GM21576 (cell line): ENCODE measurements around the gene KIAA0232.
"Not testable (repeated sequence)": the region's sequence is repeated elsewhere in the genome, so short reads cannot be mapped to it uniquely, and the experiment has no call there.

Source experiments
- ATAC-seq: cut with Tn5 transposase; IDR thresholded peaks from one replicate; pipeline ENCODE4 v1.9.1; 2021; ENCODE audit warnings: mild to moderate bottlenecking, moderate library complexity; ENCODE audit not compliant: unreplicated experiment

The KIAA0232 gene

GRCh38 chr4:6755088-6755753 lies 27.3 kb upstream of the KIAA0232 start:
- ATAC-seq = no peak

GRCh38 chr4:6756345-6756744 lies 26.2 kb upstream of the KIAA0232 start:
- not testable (repeated sequence) for ATAC-seq

GRCh38 chr4:6758728-6759127 lies 23.8 kb upstream of the KIAA0232 start:
- no peak for ATAC-seq

GRCh38 chr4:6760865-6761264 lies 21.7 kb upstream of the KIAA0232 start:
- no peak for ATAC-seq

GRCh38 chr4:6761649-6762615 lies 20.6 kb upstream of the KIAA0232 start:
- ATAC-seq = no peak

GRCh38 chr4:6763330-6763851 lies 19.1 kb upstream of the KIAA0232 start:
- no peak for ATAC-seq

- no peak for ATAC-seq
These were observed 17.4 kb upstream of the KIAA0232 start for GRCh38 chr4:6764976-6765620.

GRCh38 chr4:6765703-6766102 lies 16.8 kb upstream of the KIAA0232 start:
- ATAC-seq = no peak

- no peak for ATAC-seq
These were observed 15.2 kb upstream of the KIAA0232 start for GRCh38 chr4:6767386-6767747.

GRCh38 chr4:6767748-6768538 lies 14.6 kb upstream of the KIAA0232 start:
- no peak for ATAC-seq

GRCh38 chr4:6768539-6768905 lies 14.0 kb upstream of the KIAA0232 start:
- no peak for ATAC-seq

GRCh38 chr4:6769233-6769988 lies 13.1 kb upstream of the KIAA0232 start:
- no peak for ATAC-seq

- ATAC-seq = no peak
These were observed 12.5 kb upstream of the KIAA0232 start for GRCh38 chr4:6769989-6770420.

GRCh38 chr4:6770581-6771228 lies 11.8 kb upstream of the KIAA0232 start:
- ATAC-seq = no peak

GRCh38 chr4:6771229-6771671 lies 11.3 kb upstream of the KIAA0232 start:
- no peak for ATAC-seq

GRCh38 chr4:6772223-6772928 lies 10.2 kb upstream of the KIAA0232 start:
- ATAC-seq = no peak

- no peak for ATAC-seq
These were observed 9.4 kb upstream of the KIAA0232 start for GRCh38 chr4:6773106-6773505.

- no peak for ATAC-seq
These were observed 8.6 kb upstream of the KIAA0232 start for GRCh38 chr4:6773616-6774540.
